Osteoblast (primary cell): ENCODE data around the gene PSPN. TPM values are rescaled to one million over a fixed set of nuclear protein-coding genes. Genes with fewer than 3 reads are reported as not detected.
A peak's percentile ranks its signal among the peaks of the same experiment; 100 is the strongest.
"Not testable (repeated sequence)": the region's sequence is repeated elsewhere in the genome, so short reads cannot be mapped to it uniquely, and the experiment has no call there.

Source experiments
- DNase-seq: peaks from one replicate; pipeline ENCODE4 v3.0.0; 2011; ENCODE audit warnings: low spot score, mixed read lengths; ENCODE audit not compliant: insufficient read length; ENCODE audit errors: missing footprints
- H2AFZ ChIP-seq: 2 replicates; pipeline ENCODE4 v1.6.0; 2011; ENCODE audit warnings: mild to moderate bottlenecking, low read length
- H3K27ac ChIP-seq: 2 replicates; pipeline ENCODE4 v1.5.1; 2011; ENCODE audit warnings: mild to moderate bottlenecking, low read depth, low read length, moderate library complexity
- H3K27me3 ChIP-seq: 2 replicates; pipeline ENCODE4 v1.6.0; 2012; ENCODE audit warnings: mild to moderate bottlenecking, control low read depth, inconsistent platforms, low read length, moderate library complexity; ENCODE audit not compliant: insufficient read depth
- H3K36me3 ChIP-seq: 2 replicates; pipeline ENCODE4 v1.5.1; 2011; ENCODE audit warnings: mild to moderate bottlenecking, low read length, control low read depth, moderate library complexity; ENCODE audit not compliant: insufficient read depth
- H3K4me1 ChIP-seq: 2 replicates; pipeline ENCODE4 v1.5.1; 2011; ENCODE audit warnings: mild to moderate bottlenecking, low read length, control low read depth, moderate library complexity; ENCODE audit not compliant: insufficient read depth
- H3K4me2 ChIP-seq: 2 replicates; pipeline ENCODE4 v1.6.0; 2011; ENCODE audit warnings: mild to moderate bottlenecking, low read length; ENCODE audit not compliant: insufficient read depth
- H3K4me3 ChIP-seq: fragments of 200-600 bp; sonication (generic); 3 replicates; pipeline ENCODE4 v1.5.1; 2012; ENCODE audit warnings: mild to moderate bottlenecking, low read length, inconsistent platforms; ENCODE audit not compliant: insufficient read depth
- H3K79me2 ChIP-seq: 2 replicates; pipeline ENCODE4 v1.6.0; 2012; ENCODE audit warnings: mild to moderate bottlenecking, low read length, control low read depth, inconsistent platforms; ENCODE audit not compliant: insufficient read depth
- H3K9me3 ChIP-seq: 2 replicates; pipeline ENCODE4 v1.5.1; 2011; ENCODE audit warnings: low read depth, low read length, control low read depth
- H4K20me1 ChIP-seq: 2 replicates; pipeline ENCODE4 v1.6.0; 2012; ENCODE audit warnings: mild to moderate bottlenecking, low read length, control low read depth; ENCODE audit not compliant: insufficient read depth
- total RNA-seq: library from RNA; depleted of rRNA; stranded (reverse); fragments of >200 nt; gene quantifications from 2 replicates; pipeline ENCODE4 v1.2.3, GENCODE V29; 2012
- TF ChIP-seq, protein P1 (sequence below): IDR thresholded peaks from 2 replicates; pipeline ENCODE4 v1.5.1; 2011; ENCODE audit warnings: mild to moderate bottlenecking, low read depth, low read length, moderate library complexity; ENCODE audit errors: extremely low read depth

The PSPN gene
- total RNA-seq, 1 donor, result 1.1 TPM

DNA sequence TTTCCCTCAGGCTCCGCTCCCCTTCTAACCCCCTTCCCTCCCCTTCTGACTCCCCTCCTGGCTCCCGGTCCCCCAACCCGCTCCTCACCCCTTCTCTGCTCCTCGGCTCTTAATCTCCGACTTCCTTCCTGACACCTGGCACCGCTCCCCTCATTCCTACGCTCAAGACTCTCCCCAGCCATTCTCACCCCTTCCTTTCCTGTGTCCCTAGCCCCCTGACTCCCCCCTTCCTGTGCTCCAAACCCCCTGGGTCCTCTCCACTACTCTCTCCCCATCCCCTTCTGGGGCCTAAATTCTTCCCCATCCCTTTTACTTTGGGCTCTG, 13.7 kb downstream of the PSPN start:
- TF ChIP-seq, protein P1, sequence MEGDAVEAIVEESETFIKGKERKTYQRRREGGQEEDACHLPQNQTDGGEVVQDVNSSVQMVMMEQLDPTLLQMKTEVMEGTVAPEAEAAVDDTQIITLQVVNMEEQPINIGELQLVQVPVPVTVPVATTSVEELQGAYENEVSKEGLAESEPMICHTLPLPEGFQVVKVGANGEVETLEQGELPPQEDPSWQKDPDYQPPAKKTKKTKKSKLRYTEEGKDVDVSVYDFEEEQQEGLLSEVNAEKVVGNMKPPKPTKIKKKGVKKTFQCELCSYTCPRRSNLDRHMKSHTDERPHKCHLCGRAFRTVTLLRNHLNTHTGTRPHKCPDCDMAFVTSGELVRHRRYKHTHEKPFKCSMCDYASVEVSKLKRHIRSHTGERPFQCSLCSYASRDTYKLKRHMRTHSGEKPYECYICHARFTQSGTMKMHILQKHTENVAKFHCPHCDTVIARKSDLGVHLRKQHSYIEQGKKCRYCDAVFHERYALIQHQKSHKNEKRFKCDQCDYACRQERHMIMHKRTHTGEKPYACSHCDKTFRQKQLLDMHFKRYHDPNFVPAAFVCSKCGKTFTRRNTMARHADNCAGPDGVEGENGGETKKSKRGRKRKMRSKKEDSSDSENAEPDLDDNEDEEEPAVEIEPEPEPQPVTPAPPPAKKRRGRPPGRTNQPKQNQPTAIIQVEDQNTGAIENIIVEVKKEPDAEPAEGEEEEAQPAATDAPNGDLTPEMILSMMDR, result no peak
- peaks cover 5% of the 10 kb centered on the region for H3K4me1 ChIP-seq
- H3K36me3 ChIP-seq, result peaks cover 21% of the 10 kb centered on the region
- H3K27ac ChIP-seq, result peak overlapping the region; percentile 51
- H3K27me3 ChIP-seq, result no peaks in the 10 kb centered on the region
- H4K20me1 ChIP-seq, result no peaks in the 10 kb centered on the region
- H3K9me3 ChIP-seq, result no peaks in the 10 kb centered on the region
- H3K4me2 ChIP-seq, result peak overlapping the region; percentile 94
- peak overlapping the region; percentile 85 for H3K4me3 ChIP-seq
- DNase-seq, result peak; percentile 69
- peak overlapping the region; percentile 87 for H2AFZ ChIP-seq
- H3K79me2 ChIP-seq, result peaks cover 19% of the 10 kb centered on the region

DNA sequence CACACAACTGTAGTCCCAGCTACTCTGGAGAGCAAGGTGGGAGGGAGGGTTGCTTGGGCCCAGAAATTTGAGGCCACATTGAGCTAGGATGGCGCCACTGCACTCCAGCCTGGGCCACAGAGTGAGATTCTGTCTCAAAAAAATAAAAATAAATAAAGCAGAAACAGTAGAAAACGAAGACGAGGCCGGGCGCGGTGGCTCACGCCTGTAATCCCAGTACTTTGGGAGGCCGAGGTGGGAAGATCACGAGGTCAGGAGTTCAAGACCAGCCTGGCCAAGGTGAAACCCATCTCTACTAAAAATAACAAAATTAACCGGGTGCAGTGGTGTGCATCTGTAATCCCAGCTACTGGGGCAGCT, 14.9 kb downstream of the PSPN start:
- H3K4me1 ChIP-seq, H4K20me1 ChIP-seq, H3K9me3 ChIP-seq, H3K27me3 ChIP-seq, DNase-seq: not testable (repeated sequence)
- H3K79me2 ChIP-seq, result peaks cover 19% of the 10 kb centered on the region
- peak overlapping the region; percentile 85 for H3K4me3 ChIP-seq
- H3K4me2 ChIP-seq, result peak overlapping the region; percentile 94
- peak overlapping the region; percentile 51 for H3K27ac ChIP-seq
- H2AFZ ChIP-seq, result peak overlapping the region; percentile 47
- H3K36me3 ChIP-seq, result peaks cover 13% of the 10 kb centered on the region

DNA sequence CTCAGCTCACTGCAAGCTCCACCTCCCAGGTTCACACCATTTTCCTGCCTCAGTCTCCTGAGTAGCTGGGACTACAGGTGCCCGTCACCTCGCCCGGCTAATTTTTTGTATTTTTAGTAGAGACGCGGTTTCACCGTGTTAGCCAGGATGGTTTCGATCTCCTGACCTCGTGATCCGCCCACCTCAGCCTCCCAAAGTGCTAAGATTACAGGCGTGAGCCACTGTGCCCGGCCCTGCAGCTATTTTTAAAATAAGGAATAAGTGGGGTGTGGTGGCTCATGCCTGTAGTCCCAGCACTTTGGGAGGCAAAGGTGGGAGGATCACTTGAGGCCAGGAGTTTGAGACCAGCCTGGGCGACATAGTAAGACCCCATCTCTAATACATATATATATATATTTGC, 15.3 kb downstream of the PSPN start:
- DNase-seq, H2AFZ ChIP-seq, H3K27me3 ChIP-seq, H3K4me1 ChIP-seq, H3K4me3 ChIP-seq, H4K20me1 ChIP-seq, H3K4me2 ChIP-seq, H3K36me3 ChIP-seq, H3K9me3 ChIP-seq, H3K27ac ChIP-seq: not testable (repeated sequence)
- H3K79me2 ChIP-seq, result peaks cover 19% of the 10 kb centered on the region

DNA sequence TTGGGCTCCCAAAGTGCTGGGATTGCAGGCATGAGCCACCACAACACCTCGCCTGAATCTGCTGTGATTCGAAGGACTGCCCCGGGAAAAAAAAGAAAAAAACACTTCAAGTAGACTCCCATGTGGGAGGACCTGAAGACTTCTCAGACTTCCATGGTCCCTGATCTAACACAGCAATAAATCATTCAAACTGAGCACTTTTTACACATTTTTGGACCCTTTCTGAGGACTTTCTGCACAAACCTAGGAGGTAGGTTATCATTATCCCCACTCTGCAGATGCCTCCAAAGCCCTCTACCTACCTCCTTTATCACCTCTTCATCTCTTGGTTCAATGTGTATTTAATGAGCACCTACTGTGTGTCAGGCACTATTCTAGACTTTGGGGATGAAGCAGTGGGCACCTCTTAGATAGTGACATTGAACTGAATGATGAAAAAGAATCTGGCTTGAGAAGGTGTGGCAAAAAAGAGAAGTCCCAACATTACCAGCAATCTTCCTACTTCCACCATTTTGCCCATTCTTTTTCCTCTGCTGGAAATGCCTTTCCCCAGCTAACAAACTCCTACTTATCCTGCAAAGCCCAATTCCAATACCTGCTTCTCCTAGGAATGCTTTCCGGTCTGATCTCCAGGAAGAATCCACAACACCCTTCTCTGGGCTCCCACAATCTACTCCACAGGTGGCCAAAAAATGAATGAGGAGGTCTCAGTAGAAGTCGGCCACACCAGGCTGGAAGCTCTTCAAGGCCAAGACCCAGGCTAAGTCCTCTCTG, 16.0 kb downstream of the PSPN start:
- no peaks in the 10 kb centered on the region for H3K9me3 ChIP-seq
- DNase-seq, result no peak
- peaks cover 5% of the 10 kb centered on the region for H3K4me1 ChIP-seq
- no peaks in the 10 kb centered on the region for H4K20me1 ChIP-seq
- TF ChIP-seq, protein P1, result no peak
- no peak overlapping the region for H3K27ac ChIP-seq
- H3K4me2 ChIP-seq, result no peak overlapping the region
- no peaks in the 10 kb centered on the region for H3K27me3 ChIP-seq
- H3K79me2 ChIP-seq, result peaks cover 19% of the 10 kb centered on the region
- peaks cover 4% of the 10 kb centered on the region for H3K36me3 ChIP-seq
- no peak overlapping the region for H2AFZ ChIP-seq
- H3K4me3 ChIP-seq, result no peak overlapping the region

DNA sequence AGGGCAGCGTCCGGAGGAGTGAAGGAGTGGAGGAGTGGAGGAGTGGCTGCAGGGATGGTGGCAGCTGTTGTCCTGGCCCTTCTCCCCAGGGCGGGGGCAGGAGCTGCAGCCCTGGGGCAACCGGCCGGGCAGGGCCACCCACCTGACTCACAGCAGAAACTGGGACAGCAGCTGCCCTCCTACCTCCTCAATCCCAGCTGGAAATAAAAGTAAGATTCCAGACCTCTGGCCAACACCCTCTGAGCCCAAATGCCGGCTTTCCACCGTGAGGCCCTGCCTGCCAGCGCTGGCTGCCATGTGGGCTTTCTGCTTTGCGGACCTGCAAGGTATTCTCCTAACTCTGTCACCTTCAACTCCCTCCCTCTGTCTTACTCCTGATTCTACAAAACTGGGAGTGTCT, 17.7 kb downstream of the PSPN start:
- Histone ChIP-seq H3K27me3 (no peaks in the 10 kb centered on the region), H3K36me3 (no peaks in the 10 kb centered on the region), H2AFZ (no peak overlapping the region), H3K4me1 (peaks cover 5% of the 10 kb centered on the region), H3K4me3 (no peak overlapping the region), H3K9me3 (no peaks in the 10 kb centered on the region), H3K27ac (no peak overlapping the region), H4K20me1 (no peaks in the 10 kb centered on the region), H3K4me2 (no peak overlapping the region), H3K79me2 (peaks cover 16% of the 10 kb centered on the region)
- TF ChIP-seq, protein P1, result no peak
- DNase-seq, result peak; percentile 44
